ENCODE data around the gene RPUSD1.

The RPUSD1 gene

GRCh38 chr16:780296-780695 lies 7.9 kb downstream of the RPUSD1 start:
- no peaks in the 10 kb centered on the region for H3F3A ChIP-seq (ENCODE audit: insufficient read depth, low read length)
- no peaks in the 10 kb centered on the region for H3K4me1 ChIP-seq (ENCODE audit: insufficient read depth, low read length, severe bottlenecking)
- no peak overlapping the region for H3K4me2 ChIP-seq (ENCODE audit: low read length)
- no peaks in the 10 kb centered on the region for H3K79me2 ChIP-seq (ENCODE audit: insufficient read depth, low read length)
- H3K36me3 ChIP-seq (ENCODE audit: insufficient read depth, low read length) = peaks cover 6% of the 10 kb centered on the region
- H3K9me3 ChIP-seq (ENCODE audit: low read length) = no peaks in the 10 kb centered on the region
- no peaks in the 10 kb centered on the region for H3K9me2 ChIP-seq (ENCODE audit: low read depth, low read length)
- H4K20me1 ChIP-seq (ENCODE audit: insufficient read depth, low read length) = no peaks in the 10 kb centered on the region
- TF ChIP-seq EZH2 (IDR thresholded peaks at IDR 0.05; ENCODE audit: borderline replicate concordance, low read length) = no peak
- TF ChIP-seq, protein P1, sequence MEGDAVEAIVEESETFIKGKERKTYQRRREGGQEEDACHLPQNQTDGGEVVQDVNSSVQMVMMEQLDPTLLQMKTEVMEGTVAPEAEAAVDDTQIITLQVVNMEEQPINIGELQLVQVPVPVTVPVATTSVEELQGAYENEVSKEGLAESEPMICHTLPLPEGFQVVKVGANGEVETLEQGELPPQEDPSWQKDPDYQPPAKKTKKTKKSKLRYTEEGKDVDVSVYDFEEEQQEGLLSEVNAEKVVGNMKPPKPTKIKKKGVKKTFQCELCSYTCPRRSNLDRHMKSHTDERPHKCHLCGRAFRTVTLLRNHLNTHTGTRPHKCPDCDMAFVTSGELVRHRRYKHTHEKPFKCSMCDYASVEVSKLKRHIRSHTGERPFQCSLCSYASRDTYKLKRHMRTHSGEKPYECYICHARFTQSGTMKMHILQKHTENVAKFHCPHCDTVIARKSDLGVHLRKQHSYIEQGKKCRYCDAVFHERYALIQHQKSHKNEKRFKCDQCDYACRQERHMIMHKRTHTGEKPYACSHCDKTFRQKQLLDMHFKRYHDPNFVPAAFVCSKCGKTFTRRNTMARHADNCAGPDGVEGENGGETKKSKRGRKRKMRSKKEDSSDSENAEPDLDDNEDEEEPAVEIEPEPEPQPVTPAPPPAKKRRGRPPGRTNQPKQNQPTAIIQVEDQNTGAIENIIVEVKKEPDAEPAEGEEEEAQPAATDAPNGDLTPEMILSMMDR (IDR thresholded peaks at IDR 0.05; ENCODE audit: low read length) = no peak
- H2AFZ ChIP-seq (ENCODE audit: low read length) = no peak overlapping the region
- H3K27ac ChIP-seq (ENCODE audit: low read depth, low read length, poor library complexity, severe bottlenecking) = no peak overlapping the region
- no peaks in the 10 kb centered on the region; the same call in 1 of the 2 replicates for H3K27me3 ChIP-seq (ENCODE audit: insufficient read depth, low read length)
- H3K4me3 ChIP-seq (ENCODE audit: low read depth, low read length, poor library complexity, severe bottlenecking) = no peak overlapping the region
- no peak overlapping the region for H3K9ac ChIP-seq (ENCODE audit: low read length)

- H3K9me2 ChIP-seq (ENCODE audit: low read depth, low read length) = no peaks in the 10 kb centered on the region
- TF ChIP-seq, protein P1 (IDR thresholded peaks at IDR 0.05; ENCODE audit: low read length) = no peak
- no peak for TF ChIP-seq EZH2 (IDR thresholded peaks at IDR 0.05; ENCODE audit: borderline replicate concordance, low read length)
- no peak overlapping the region for H3K27ac ChIP-seq (ENCODE audit: low read depth, low read length, poor library complexity, severe bottlenecking)
- H3K27me3 ChIP-seq (ENCODE audit: insufficient read depth, low read length) = no peaks in the 10 kb centered on the region; the same call in 1 of the 2 replicates
- no peaks in the 10 kb centered on the region for H3F3A ChIP-seq (ENCODE audit: insufficient read depth, low read length)
- no peaks in the 10 kb centered on the region for H3K9me3 ChIP-seq (ENCODE audit: low read length)
- no peak overlapping the region for H3K9ac ChIP-seq (ENCODE audit: low read length)
- no peak overlapping the region for H3K4me3 ChIP-seq (ENCODE audit: low read depth, low read length, poor library complexity, severe bottlenecking)
- H4K20me1 ChIP-seq (ENCODE audit: insufficient read depth, low read length) = no peaks in the 10 kb centered on the region
- no peaks in the 10 kb centered on the region; the same call in 1 of the 2 replicates for H3K36me3 ChIP-seq (ENCODE audit: insufficient read depth, low read length)
- no peaks in the 10 kb centered on the region for H3K79me2 ChIP-seq (ENCODE audit: insufficient read depth, low read length)
- H2AFZ ChIP-seq (ENCODE audit: low read length) = no peak overlapping the region
- no peaks in the 10 kb centered on the region for H3K4me1 ChIP-seq (ENCODE audit: insufficient read depth, low read length, severe bottlenecking)
- no peak overlapping the region for H3K4me2 ChIP-seq (ENCODE audit: low read length)
These were observed 8.6 kb downstream of the RPUSD1 start for GRCh38 chr16:779561-779960.

DNA sequence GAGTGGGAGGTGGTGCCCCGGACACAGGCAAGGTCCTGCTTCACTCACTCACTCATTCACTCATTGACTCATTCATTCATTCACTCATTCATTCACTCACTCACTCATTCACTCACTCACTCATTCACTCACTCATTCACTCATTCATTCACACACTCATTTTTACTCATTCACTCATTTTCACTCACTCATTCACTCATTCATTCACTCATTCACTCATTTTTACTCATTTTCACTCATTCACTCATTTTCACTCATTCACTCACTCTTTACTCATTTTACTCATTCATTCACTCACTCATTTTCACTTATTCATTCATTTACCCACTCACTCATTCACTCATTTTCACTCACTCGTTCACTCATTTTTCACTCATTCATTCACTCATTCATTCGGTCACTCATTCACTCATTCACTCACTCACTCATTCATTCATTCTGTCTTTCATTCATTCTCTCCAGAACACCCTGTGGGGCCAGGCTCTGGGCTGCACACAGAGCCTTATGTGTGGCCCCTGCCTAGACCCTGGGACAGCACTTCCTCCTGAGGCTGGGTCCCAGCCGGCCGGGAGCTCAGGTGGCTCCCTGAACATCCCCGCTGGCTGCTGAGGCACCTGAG lies 9.2 kb downstream of the RPUSD1 start:
- no peak overlapping the region for H3K4me2 ChIP-seq (ENCODE audit: low read length)
- no peaks in the 10 kb centered on the region for H3K9me2 ChIP-seq (ENCODE audit: low read depth, low read length)
- H2AFZ ChIP-seq (ENCODE audit: low read length) = no peak overlapping the region
- no peak overlapping the region for H3K9ac ChIP-seq (ENCODE audit: low read length)
- H3K4me3 ChIP-seq (ENCODE audit: low read depth, low read length, poor library complexity, severe bottlenecking) = no peak overlapping the region
- TF ChIP-seq EZH2 (IDR thresholded peaks at IDR 0.05; ENCODE audit: borderline replicate concordance, low read length) = no peak
- TF ChIP-seq, protein P1 (IDR thresholded peaks at IDR 0.05; ENCODE audit: low read length) = no peak
- H3K27me3 ChIP-seq (ENCODE audit: insufficient read depth, low read length) = no peaks in the 10 kb centered on the region; the same call in 1 of the 2 replicates
- H3K9me3 ChIP-seq (ENCODE audit: low read length) = no peaks in the 10 kb centered on the region
- H4K20me1 ChIP-seq (ENCODE audit: insufficient read depth, low read length) = no peaks in the 10 kb centered on the region
- H3K27ac ChIP-seq (ENCODE audit: low read depth, low read length, poor library complexity, severe bottlenecking) = no peak overlapping the region
- no peaks in the 10 kb centered on the region for H3K4me1 ChIP-seq (ENCODE audit: insufficient read depth, low read length, severe bottlenecking)
- H3K79me2 ChIP-seq (ENCODE audit: insufficient read depth, low read length) = no peaks in the 10 kb centered on the region
- H3F3A ChIP-seq (ENCODE audit: insufficient read depth, low read length) = no peaks in the 10 kb centered on the region
- H3K36me3 ChIP-seq (ENCODE audit: insufficient read depth, low read length) = no peaks in the 10 kb centered on the region

All from OCI-LY1 (cell line).